OCI-LY1 (cell line): ENCODE results near the gene ST6GALNAC5.

Experiments used
- H2AFZ ChIP-seq: fragments of 200-600 bp; sonication (generic), shearing (Covaris generic); 2 replicates; pipeline ENCODE4 v1.6.0; 2014; ENCODE audit warnings: antibody characterized with exemption, mild to moderate bottlenecking, low read length
- H3F3A ChIP-seq: fragments of 200-600 bp; sonication (generic), shearing (Covaris generic); 2 replicates; pipeline ENCODE4 v1.6.0; 2014; ENCODE audit warnings: mild to moderate bottlenecking, antibody characterized with exemption, low read length, moderate library complexity; ENCODE audit not compliant: insufficient read depth
- H3K27ac ChIP-seq: fragments of 200-600 bp; sonication (generic); 2 replicates; pipeline ENCODE4 v1.5.1; 2014; ENCODE audit warnings: low read length, mixed run types, mild to moderate bottlenecking, low read depth; ENCODE audit not compliant: poor library complexity, severe bottlenecking
- H3K27me3 ChIP-seq: fragments of 200-600 bp; sonication (generic); 2 replicates; pipeline ENCODE4 v1.6.0; 2014; ENCODE audit warnings: antibody characterized with exemption, mild to moderate bottlenecking, low read length, moderate library complexity; ENCODE audit not compliant: insufficient read depth
- H3K36me3 ChIP-seq: fragments of 200-600 bp; sonication (generic); 2 replicates; pipeline ENCODE4 v1.6.1; 2014; ENCODE audit warnings: mild to moderate bottlenecking, antibody characterized with exemption, low read length, moderate library complexity, mixed read lengths; ENCODE audit not compliant: insufficient read depth
- H3K4me1 ChIP-seq: fragments of 200-600 bp; sonication (generic); 2 replicates; pipeline ENCODE4 v1.5.1; 2014; ENCODE audit warnings: mild to moderate bottlenecking, low read length, moderate library complexity; ENCODE audit not compliant: insufficient read depth, severe bottlenecking
- H3K4me2 ChIP-seq: fragments of 200-600 bp; sonication (generic), shearing (Covaris generic); 2 replicates; pipeline ENCODE4 v1.6.1; 2014; ENCODE audit warnings: low read length
- H3K4me3 ChIP-seq: fragments of 200-600 bp; sonication (generic); 2 replicates; pipeline ENCODE4 v1.5.1; 2014; ENCODE audit warnings: low read length, low read depth, mild to moderate bottlenecking, mixed read lengths; ENCODE audit not compliant: poor library complexity, severe bottlenecking
- H3K79me2 ChIP-seq: fragments of 200-600 bp; shearing (Covaris generic); 2 replicates; pipeline ENCODE4 v1.6.1; 2016; ENCODE audit warnings: mixed run types, low read length, mixed read lengths; ENCODE audit not compliant: insufficient read depth
- H3K9ac ChIP-seq: fragments of 200-600 bp; sonication (generic), shearing (Covaris generic); 2 replicates; pipeline ENCODE4 v1.6.1; 2014; ENCODE audit warnings: mild to moderate bottlenecking, low read length, mixed read lengths
- H3K9me2 ChIP-seq: fragments of 200-600 bp; sonication (generic), shearing (Covaris generic); 2 replicates; pipeline ENCODE4 v1.6.1; 2014; ENCODE audit warnings: low read depth, mild to moderate bottlenecking, low read length, mixed read lengths
- H3K9me3 ChIP-seq: fragments of 200-600 bp; shearing (Covaris generic); 2 replicates; pipeline ENCODE4 v1.6.1; 2014; ENCODE audit warnings: low read length, mixed read lengths
- H4K20me1 ChIP-seq: fragments of 200-600 bp; sonication (generic), shearing (Covaris generic); 2 replicates; pipeline ENCODE4 v1.6.0; 2016; ENCODE audit warnings: mild to moderate bottlenecking, low read length; ENCODE audit not compliant: insufficient read depth
- EZH2 ChIP-seq: fragments of 200-600 bp; sonication (generic), shearing (Covaris generic); IDR thresholded peaks from 2 replicates; pipeline ENCODE4 v1.8.0; 2017; ENCODE audit warnings: borderline replicate concordance, mixed run types, mild to moderate bottlenecking, antibody characterized with exemption, low read length, moderate library complexity, mixed read lengths
- TF ChIP-seq, protein P1 (sequence below): fragments of 200-600 bp; sonication (generic), shearing (Covaris generic); IDR thresholded peaks from 2 replicates; pipeline ENCODE4 v1.5.1; 2017; ENCODE audit warnings: mild to moderate bottlenecking, antibody characterized with exemption, low read length, moderate library complexity, mixed read lengths

Gene ST6GALNAC5

GRCh38 chr1:77040826-77041225, 173.5 kb downstream of the ST6GALNAC5 start:
- TF ChIP-seq, protein P1, sequence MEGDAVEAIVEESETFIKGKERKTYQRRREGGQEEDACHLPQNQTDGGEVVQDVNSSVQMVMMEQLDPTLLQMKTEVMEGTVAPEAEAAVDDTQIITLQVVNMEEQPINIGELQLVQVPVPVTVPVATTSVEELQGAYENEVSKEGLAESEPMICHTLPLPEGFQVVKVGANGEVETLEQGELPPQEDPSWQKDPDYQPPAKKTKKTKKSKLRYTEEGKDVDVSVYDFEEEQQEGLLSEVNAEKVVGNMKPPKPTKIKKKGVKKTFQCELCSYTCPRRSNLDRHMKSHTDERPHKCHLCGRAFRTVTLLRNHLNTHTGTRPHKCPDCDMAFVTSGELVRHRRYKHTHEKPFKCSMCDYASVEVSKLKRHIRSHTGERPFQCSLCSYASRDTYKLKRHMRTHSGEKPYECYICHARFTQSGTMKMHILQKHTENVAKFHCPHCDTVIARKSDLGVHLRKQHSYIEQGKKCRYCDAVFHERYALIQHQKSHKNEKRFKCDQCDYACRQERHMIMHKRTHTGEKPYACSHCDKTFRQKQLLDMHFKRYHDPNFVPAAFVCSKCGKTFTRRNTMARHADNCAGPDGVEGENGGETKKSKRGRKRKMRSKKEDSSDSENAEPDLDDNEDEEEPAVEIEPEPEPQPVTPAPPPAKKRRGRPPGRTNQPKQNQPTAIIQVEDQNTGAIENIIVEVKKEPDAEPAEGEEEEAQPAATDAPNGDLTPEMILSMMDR: no peak
- no peak for TF ChIP-seq EZH2
- Histone ChIP-seq H3K4me3 (no peak overlapping the region), H3K9ac (no peak overlapping the region), H3K27me3 (no peaks in the 10 kb centered on the region), H3F3A (no peaks in the 10 kb centered on the region), H3K9me2 (no peaks in the 10 kb centered on the region), H3K9me3 (no peaks in the 10 kb centered on the region), H3K36me3 (no peaks in the 10 kb centered on the region), H3K27ac (no peak overlapping the region), H3K4me1 (no peaks in the 10 kb centered on the region), H3K79me2 (no peaks in the 10 kb centered on the region), H2AFZ (no peak overlapping the region), H4K20me1 (no peaks in the 10 kb centered on the region), H3K4me2 (no peak overlapping the region)

DNA sequence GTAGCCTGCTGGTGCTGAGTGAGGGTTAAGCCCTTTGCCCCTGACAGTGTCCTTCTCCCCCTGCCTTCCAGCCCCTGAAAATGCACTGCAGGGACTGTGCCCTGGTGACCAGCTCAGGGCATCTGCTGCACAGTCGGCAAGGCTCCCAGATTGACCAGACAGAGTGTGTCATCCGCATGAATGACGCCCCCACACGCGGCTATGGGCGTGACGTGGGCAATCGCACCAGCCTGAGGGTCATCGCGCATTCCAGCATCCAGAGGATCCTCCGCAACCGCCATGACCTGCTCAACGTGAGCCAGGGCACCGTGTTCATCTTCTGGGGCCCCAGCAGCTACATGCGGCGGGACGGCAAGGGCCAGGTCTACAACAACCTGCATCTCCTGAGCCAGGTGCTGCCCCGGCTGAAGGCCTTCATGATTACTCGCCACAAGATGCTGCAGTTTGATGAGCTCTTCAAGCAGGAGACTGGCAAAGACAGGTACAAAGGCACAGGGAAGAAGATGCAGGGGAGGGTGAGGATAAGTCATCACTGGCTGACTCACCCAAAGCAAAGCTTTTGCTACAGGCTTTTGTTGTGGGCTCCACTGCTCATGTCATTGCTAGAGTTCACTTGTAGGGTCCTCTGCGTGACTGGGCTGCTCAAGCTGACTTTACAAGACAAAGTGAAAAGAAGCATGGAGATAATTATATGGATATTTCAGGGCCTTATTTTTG, 177.0 kb downstream of the ST6GALNAC5 start:
- Histone ChIP-seq H3K9ac (no peak overlapping the region), H3K4me3 (no peak overlapping the region), H3K4me1 (no peaks in the 10 kb centered on the region), H3K27ac (no peak overlapping the region), H3K79me2 (no peaks in the 10 kb centered on the region), H3K27me3 (no peaks in the 10 kb centered on the region), H3F3A (no peaks in the 10 kb centered on the region), H2AFZ (no peak overlapping the region), H3K9me3 (no peaks in the 10 kb centered on the region), H3K4me2 (no peak overlapping the region), H3K36me3 (no peaks in the 10 kb centered on the region), H4K20me1 (no peaks in the 10 kb centered on the region), H3K9me2 (no peaks in the 10 kb centered on the region)
- no peak for TF ChIP-seq EZH2
- TF ChIP-seq, protein P1: no peak

- no peaks in the 10 kb centered on the region for H3K27me3 ChIP-seq
- no peaks in the 10 kb centered on the region for H3K36me3 ChIP-seq
These were observed 180.3 kb downstream of the ST6GALNAC5 start for GRCh38 chr1:77047575-77047974.

More at GRCh38 chr1:77047575-77047974, 180.3 kb downstream of the ST6GALNAC5 start:
- Histone ChIP-seq H3K79me2 (no peaks in the 10 kb centered on the region), H3F3A (no peaks in the 10 kb centered on the region), H3K27ac (no peak overlapping the region), H3K4me3 (no peak overlapping the region), H3K4me2 (no peak overlapping the region), H3K9ac (no peak overlapping the region), H4K20me1 (no peaks in the 10 kb centered on the region), H2AFZ (no peak overlapping the region), H3K9me3 (no peaks in the 10 kb centered on the region), H3K4me1 (no peaks in the 10 kb centered on the region), H3K9me2 (no peaks in the 10 kb centered on the region)
- TF ChIP-seq, protein P1: no peak
- no peak for TF ChIP-seq EZH2
